ENCODE measurements around the gene DNM1. TPM values are rescaled to one million over a fixed set of nuclear protein-coding genes. Genes with fewer than 3 reads are reported as not detected.
A peak's percentile ranks its signal among the peaks of the same experiment; 100 is the strongest.

Gene DNM1
- total and polyA plus RNA-seq, 2 donors (not counting 3 experiments of a cell fraction or from before 2014, with no cell fraction given), result 0.59 to 2.9 TPM

GRCh38 chr9:128159784-128160602 lies 43.2 kb upstream of the DNM1 start, which contains the start of gene BBLN:
Gene BBLN (plus strand): TSS chr9:128160265. CDS start chr9:128160408, 143 bp downstream.
- ChIA-PET POLR2A (interaction anchor here (0.6 kb wide), 1 partner anchor 90 kb away, joined by 3 read pairs; no protein-coding TSS in a partner anchor), CTCF (interaction anchor here (1.4 kb wide), 2 partner anchors 9 to 35 kb away, joined by 7 to 8 read pairs; no protein-coding TSS in a partner anchor)
- no TSS peak for BruUV-seq (replicated peaks)
- H3K9me1 ChIP-seq (replicated peaks; ENCODE audit: control insufficient read depth, extremely low read depth, insufficient read depth, low read length), result no peaks in the 10 kb centered on the region
- H3K36me3 ChIP-seq (ENCODE audit: control insufficient read depth in 2 of 2, extremely low read depth in 1 of 2, insufficient read depth in 2 of 2, low read length in 2 of 2), result peaks cover 4 to 25% of the 10 kb centered on the region in 2 experiments
- H3K27ac ChIP-seq (ENCODE audit: insufficient read depth, low read depth, low read length), result peak within 1 kb of the TSS; percentile 35
- DNase-seq (ENCODE audit: low read depth, low spot score), result peak; percentile 91
- peaks cover 11% of the 10 kb centered on the region for H3K4me1 ChIP-seq (ENCODE audit: control insufficient read depth, extremely low read depth, insufficient read depth, low read length)
- H3K9me3 ChIP-seq (replicated peaks; ENCODE audit: control insufficient read depth, insufficient read depth, low read length), result no peaks in the 10 kb centered on the region
- peak within 1 kb of the TSS; percentile 78 to 86 (median 80) for H3K4me3 ChIP-seq (replicated peaks in 1 of 3; ENCODE audit: insufficient read depth in 1 of 3, low read depth in 1 of 3, low read length in 3 of 3)
- H4K20me1 ChIP-seq (replicated peaks; ENCODE audit: control insufficient read depth, extremely low read depth, insufficient read depth, low read length), result no peaks in the 10 kb centered on the region
- dilution Hi-C loops (cut with MboI; ENCODE audit: extremely low pct_ligation_motif_present, low sequenced_read_pairs), result no loop called here
- peak within 1 kb of the TSS; percentile 63 for H3K4me2 ChIP-seq (ENCODE audit: insufficient read depth, low read length)
- TF ChIP-seq MYC (IDR thresholded peaks at IDR 0.05; ENCODE audit: low read depth, low read length), result no peak
- TF ChIP-seq POLR2AphosphoS5 (IDR thresholded peaks at IDR 0.05; ENCODE audit: insufficient read depth, low read depth, low read length), result peak; percentile 84
- peak; percentile 91 for TF ChIP-seq POLR2A (IDR thresholded peaks at IDR 0.05; ENCODE audit: low read depth, low read length)
- no peak for TF ChIP-seq MAX (IDR thresholded peaks at IDR 0.05; ENCODE audit: insufficient read depth, insufficient read length)
- no peak for TF ChIP-seq CTCF (IDR thresholded peaks at IDR 0.05; ENCODE audit: extremely low read depth in 1 of 2, insufficient read depth in 1 of 2, low read depth in 1 of 2, low read length in 2 of 2)
- no peak for TF ChIP-seq JUN (IDR thresholded peaks at IDR 0.05; ENCODE audit: borderline replicate concordance, insufficient read depth, insufficient read length, low read depth)
- no peak for TF ChIP-seq EZH2 (IDR thresholded peaks at IDR 0.05; ENCODE audit: borderline replicate concordance, low read depth, low read length, severe bottlenecking)
- TF ChIP-seq GATA2 (IDR thresholded peaks at IDR 0.05; ENCODE audit: insufficient read depth, insufficient read length, low read depth, low read length), result no peak
- H2AFZ ChIP-seq (ENCODE audit: low read depth, low read length), result peak within 1 kb of the TSS; percentile 89
- H3K27me3 ChIP-seq (ENCODE audit: control insufficient read depth in 2 of 2, insufficient read depth in 2 of 2, low read length in 2 of 2), result no peaks in the 10 kb centered on the region
- intact Hi-C loops (cut with micrococcal nuclease), result loop anchor here (1.0 to 2.0 kb wide), 3 partner anchors 31 to 116 kb away; partner anchors contain the start of genes CIZ1, GOLGA2 and SWI5
- FAIRE-seq, result peak; percentile 95
- peak within 1 kb of the TSS; percentile 60 for H3K9ac ChIP-seq (replicated peaks; ENCODE audit: extremely low read depth, insufficient read depth, low read length)
- no peaks in the 10 kb centered on the region for H3K79me2 ChIP-seq (ENCODE audit: control insufficient read depth, insufficient read depth, low read length)
